ENCODE results near the gene CLDN4.
"Not testable (repeated sequence)": the region's sequence is repeated elsewhere in the genome, so short reads cannot be mapped to it uniquely, and the experiment has no call there.

Gene CLDN4

GRCh38 chr7:73844131-73844547 is 13.3 kb downstream of the CLDN4 start:
- DNase-seq = no peak

GRCh38 chr7:73844848-73845460 is 14.2 kb downstream of the CLDN4 start:
- DNase-seq = no peak

GRCh38 chr7:73845701-73846195 is 15.0 kb downstream of the CLDN4 start:
- DNase-seq = not testable (repeated sequence)

GRCh38 chr7:73847941-73848723 is 17.3 kb downstream of the CLDN4 start:
- no peak for DNase-seq

GRCh38 chr7:73850781-73851207 is 20.0 kb downstream of the CLDN4 start:
- DNase-seq = no peak

- peak; percentile 38 for DNase-seq
These were observed 20.9 kb downstream of the CLDN4 start for GRCh38 chr7:73851410-73852338.

GRCh38 chr7:73852500-73852899 is 21.7 kb downstream of the CLDN4 start:
- no peak for DNase-seq

- no peak for DNase-seq
These were observed 26.1 kb downstream of the CLDN4 start for GRCh38 chr7:73856941-73857340.

GRCh38 chr7:73858807-73859206 is 28.0 kb downstream of the CLDN4 start:
- no peak for DNase-seq

- no peak for DNase-seq
These were observed 30.1 kb downstream of the CLDN4 start, which contains the start of gene TMEM270 for GRCh38 chr7:73860859-73861258. TSS of gene TMEM270 (plus strand) at chr7:73861159. CDS start at chr7:73861195, 36 bp downstream.

- no peak for DNase-seq
These were observed 30.5 kb downstream of the CLDN4 start for GRCh38 chr7:73861305-73861704.

- DNase-seq = peak; percentile 16
These were observed 34.4 kb downstream of the CLDN4 start for GRCh38 chr7:73864981-73865711.

GRCh38 chr7:73865738-73866445 is 35.1 kb downstream of the CLDN4 start:
- peak; percentile 2 for DNase-seq

GRCh38 chr7:73866446-73866767 is 35.6 kb downstream of the CLDN4 start:
- DNase-seq = no peak

GRCh38 chr7:73869011-73869798 is 38.4 kb downstream of the CLDN4 start:
- DNase-seq = no peak

GRCh38 chr7:73870041-73870492 is 39.3 kb downstream of the CLDN4 start:
- no peak for DNase-seq

- DNase-seq = no peak
These were observed 40.6 kb downstream of the CLDN4 start for GRCh38 chr7:73871163-73872011.

- no peak for DNase-seq
These were observed 41.5 kb downstream of the CLDN4 start for GRCh38 chr7:73872056-73872908.

GRCh38 chr7:73876361-73876760 is 45.6 kb downstream of the CLDN4 start:
- DNase-seq = no peak
